NCI-H1105 treated with DMSO at 0.1 percent for 48 hours (cell line): ENCODE data around the gene AAMP.
"Not testable (repeated sequence)": the region's sequence is repeated elsewhere in the genome, so short reads cannot be mapped to it uniquely, and the experiment has no call there.

Source experiments
- DNase-seq: peaks from one replicate; lab custom pipeline; 2025; lab: John Stamatoyannopoulos, UW

AAMP gene

DNA sequence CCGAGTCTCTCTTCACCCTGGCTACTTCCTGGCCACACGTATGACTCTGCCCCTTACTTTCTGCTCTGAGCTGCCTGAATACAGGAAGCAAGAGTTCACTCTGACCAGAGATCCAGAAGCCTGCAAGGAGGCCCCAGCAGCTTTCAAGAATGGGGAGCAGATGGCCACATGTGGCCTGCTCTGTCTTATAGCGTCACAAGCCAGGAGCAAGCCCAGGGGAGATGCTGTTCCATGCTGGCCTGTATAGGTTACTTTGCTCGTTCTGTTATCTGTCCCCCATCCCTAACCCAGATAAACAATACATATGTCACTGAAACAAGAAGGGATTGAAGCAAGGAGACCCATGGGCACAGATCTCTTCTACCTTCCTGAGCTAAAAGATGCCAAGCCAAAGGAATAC is 4.6 kb upstream of the AAMP start:
- DNase-seq, result no peak

DNA sequence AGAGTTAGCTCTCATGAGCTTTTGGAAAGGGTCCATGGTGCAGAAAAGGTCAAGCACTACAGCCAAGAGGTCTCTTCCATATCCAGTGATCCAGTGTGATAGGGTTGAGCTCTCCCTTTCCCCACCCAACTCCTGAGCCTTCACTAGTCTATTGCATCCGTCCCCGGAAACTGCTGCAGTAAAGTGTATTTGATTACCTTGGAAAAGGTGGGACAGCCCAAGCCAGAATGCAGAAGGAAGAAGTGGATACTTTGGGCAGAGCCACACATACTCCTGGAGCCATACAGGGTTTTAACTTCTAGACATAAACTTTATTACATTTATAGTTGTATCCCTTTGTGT is 3.9 kb upstream of the AAMP start:
- DNase-seq, result no peak

DNA sequence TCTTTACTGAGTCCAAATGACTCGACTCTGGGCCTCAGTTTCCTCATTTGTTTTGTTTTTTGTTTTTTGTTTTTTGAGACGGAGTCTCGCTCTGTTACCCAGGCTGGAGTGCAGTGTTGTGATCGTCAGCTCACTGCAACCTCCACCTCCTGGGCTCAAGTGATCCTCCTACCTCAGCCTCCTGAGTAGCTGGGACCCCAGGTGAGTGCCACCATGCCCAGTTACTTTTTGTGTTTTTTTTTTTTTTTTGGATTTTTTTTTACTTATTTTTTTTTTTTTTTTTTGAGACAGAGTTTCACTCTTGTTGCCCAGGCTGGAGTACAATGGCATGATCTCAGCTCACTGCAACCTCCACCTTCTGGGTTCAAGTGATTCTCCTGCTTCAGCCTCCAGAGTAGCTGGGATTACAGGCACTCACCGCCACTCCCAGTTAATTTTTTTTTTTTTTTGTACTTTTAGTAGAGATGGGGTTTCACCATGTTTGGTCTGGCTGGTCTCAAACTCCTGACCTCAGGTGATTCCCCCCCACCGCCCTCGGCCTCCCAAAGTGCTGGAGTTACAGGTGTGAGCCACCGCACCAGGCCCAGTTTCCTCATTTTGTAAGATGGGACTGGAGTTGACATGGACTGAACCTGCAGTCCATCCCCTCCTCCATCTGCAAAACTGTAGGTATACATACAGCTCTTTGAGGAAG is 3.4 kb upstream of the AAMP start:
- DNase-seq, result not testable (repeated sequence)

DNA sequence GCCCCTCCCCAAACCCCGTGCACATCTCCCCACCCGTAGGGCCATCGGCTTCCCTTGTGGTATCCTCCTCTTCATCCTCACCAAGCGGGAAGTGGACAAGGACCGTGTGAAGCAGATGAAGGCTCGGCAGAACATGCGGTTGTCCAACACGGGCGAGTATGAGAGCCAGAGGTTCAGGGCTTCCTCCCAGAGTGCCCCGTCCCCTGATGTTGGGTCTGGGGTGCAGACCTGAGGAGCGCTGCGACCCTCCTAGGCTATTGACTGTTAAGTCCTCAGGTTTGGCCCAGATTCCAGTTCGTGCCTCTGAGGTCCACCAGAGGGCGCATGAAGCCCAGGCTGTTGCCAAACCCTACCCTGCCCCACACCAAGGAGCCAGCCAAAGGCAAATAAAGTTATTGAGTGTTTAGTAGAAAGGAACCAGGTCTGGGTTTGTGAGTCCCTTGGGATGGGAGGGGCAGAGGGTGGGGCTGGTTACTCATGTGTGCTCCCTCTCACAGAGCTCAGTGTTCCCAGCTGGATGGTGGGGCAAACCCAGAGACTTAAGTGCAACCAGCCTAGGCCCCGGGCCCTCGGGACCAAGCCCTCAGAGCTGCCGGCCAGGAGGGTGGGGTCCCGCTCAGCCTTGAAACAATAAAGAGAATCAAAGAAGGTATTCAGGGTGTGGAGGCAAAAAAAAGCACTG is 2.7 kb upstream of the AAMP start:
- DNase-seq, result peak; percentile 56

DNA sequence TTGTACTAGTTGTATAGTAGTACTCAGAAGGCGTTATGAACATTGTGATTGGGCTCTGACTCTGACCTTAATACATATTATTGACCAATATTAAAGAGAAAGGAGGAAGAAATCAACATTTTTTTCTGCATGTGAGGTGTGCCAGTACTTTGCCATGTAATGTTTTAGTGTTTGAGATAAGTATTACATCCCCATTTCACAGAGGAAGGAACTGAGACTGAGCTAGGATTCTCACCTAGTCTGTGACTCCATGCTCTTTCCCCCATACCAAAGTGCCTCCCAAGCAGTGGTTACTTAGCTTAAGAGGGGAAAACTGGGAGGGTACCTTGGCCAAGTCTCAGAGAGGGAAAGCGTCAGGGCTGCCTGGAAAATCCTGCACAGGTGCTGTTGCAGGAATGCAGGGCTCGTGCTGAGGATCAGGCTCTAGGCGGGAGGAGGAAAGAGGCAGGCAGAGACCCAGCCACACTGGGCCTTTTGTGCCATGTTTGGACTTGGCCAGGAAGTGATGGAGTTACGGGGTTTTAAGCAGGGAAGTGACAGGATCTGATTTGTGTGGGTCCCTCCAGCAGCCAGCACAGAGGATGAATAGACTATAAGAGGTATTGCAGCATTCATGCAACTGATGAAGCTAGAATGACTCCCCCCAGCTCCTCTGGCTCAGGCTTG is 2.1 kb upstream of the AAMP start:
- no peak for DNase-seq

DNA sequence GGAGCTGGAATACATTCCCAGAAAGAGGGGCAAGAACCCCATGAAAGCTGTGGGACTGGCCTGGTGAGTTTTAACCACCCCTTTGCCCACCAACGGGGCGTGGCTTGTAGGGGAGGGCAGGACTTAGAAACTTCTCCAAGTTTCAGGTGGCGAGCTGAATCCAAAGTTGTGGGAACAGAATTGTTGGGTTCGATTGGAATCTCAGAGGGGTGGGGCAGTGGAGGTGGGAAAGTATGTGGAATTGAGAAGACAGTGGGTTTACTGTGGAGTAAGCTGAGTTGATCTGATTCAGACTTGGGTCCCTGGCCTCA is 1.5 kb upstream of the AAMP start:
- no peak for DNase-seq

DNA sequence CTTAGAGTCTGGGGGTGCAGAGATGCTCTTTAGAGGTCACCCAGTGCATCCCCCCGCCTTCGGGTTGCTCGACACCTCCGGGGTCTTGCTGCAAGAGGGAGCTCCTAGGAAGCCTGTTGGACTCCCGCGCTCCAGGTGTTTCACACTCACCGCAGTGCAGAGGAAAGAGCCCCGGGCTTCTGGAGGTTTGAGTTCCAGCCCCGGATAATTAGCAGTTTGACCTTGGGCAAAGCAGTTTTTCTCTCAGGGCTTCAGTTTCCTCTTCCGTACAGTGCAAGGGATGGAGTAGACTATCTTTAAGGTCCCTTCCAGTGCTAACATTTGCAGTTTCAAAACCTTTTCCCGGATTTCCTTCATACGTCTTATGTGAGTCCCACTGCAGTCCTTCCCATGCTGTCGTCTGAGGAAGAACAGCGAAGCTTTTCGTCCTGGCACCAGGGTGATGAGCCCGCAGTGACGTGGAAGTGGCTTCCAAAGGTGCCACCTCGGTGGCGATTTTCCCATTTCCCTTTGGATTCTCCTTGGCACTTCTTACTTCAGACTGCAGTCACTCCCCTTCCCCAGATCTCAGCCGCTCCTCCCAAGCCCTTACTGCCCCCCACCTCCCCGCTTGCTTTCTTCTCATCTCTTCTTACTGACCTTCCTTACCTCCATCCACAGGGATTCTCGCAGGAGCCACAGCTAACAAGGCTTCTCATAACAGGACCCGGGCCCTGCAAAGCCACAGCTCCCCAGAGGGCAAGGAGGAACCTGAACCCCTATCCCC is 967 bp upstream of the AAMP start:
- DNase-seq, result no peak

DNA sequence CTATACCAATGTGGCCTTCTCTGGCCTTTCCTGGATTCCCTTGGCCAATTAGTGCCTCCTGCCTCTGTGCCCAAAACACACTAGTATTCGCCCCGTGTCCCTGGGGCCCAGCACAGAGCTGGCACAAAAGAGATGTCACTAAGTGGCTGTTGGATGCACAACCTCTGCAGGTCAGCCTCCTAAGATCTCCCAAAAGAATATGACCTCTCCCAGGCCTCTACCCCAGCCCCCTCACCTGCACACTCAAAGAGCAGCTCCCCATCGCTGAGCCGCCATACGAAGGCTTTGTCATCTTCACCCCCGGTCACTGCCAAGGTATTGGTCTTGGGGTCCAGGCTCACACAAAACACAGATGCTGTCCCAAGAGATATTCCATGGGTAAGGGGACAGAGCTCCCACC is 2.7 kb downstream of the AAMP start:
- no peak for DNase-seq

DNA sequence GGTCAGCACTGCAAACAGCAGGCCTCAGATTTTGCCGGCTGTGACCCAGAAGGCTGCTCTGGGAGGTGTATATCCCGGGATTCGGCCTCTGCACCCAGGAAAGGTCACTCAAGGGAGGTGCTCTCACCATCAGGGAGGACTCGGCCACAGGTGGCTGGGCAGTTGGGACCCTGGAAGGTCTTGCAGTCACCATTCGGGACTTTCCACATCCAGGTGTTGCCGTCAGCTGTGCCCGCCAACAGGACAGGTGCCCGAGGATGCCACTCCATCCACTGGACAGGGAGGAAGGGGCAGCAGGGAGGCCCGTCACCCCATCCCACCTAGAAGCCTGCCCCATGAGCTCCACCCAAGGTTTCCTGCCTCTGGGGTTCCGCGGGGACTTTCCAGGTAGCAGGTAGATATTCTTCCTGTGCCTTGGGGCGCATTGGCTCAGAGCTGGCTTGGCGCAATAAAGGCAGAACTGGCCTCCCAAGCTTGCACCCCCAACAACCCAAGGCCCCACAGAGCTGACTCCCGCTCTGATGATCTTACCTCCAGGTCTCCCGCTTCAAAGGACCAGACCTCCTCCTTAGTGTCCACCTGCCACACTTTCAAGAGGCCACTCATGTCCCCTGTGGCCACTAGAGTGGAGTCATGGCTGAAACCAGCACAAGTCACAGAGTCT is 3.5 kb downstream of the AAMP start:
- DNase-seq, result no peak

DNA sequence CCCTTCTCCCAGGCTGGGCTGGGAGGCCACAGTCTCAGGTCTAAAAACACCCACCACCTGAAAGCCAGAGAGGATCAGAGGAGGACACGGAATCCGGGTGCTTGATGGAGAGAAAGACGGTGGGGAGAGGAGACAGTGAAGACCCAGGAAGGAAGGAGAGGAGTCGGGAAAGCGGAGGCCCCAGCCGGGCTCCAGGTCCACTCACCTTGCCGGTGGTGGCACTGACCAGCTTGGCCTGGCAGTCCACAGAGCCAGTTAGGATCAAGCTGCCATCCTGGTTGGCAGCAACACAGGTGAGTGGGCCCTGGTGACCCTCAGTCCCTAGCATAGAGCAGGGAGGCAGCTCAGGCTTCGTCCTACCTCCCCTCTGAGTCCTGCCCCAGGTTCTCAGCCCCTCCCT is 4.3 kb downstream of the AAMP start:
- no peak for DNase-seq

DNA sequence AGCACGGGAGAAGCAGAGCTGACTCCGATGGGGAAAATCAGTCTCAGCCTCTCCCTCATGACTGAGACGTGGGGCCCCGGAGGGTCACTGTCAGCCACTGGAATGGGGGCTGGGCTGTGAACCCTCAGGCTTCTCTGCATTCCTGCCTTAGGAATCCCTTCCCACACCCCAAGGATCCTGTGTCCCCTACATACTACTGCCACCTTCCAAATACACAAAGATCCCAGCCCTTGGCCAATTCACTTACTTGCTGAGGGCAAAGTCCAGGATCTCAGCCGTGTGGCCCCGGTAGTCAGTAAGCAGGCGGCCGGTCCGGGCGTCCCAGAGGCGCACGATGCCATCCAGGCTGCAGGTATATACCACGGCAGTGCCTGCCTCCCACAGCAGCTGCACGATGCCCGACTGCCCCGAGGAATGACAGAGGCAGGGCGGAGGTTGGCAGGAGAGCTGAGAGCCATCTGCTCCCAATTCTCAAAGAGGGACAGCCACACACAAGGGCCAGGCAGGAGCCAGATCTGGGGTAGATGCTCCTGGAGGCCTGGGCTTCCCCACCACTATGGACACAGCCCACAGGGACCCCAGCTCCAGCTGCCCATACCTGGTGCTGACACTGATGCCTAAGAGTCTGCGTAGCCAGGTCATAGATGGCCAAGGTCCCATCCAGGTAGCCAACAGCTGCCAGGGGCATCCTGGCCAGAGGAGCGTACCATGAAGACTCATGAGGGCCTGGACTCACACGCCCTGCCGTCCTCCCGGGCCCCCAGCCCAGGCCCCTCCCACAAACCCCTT is 5.0 kb downstream of the AAMP start:
- no peak for DNase-seq

DNA sequence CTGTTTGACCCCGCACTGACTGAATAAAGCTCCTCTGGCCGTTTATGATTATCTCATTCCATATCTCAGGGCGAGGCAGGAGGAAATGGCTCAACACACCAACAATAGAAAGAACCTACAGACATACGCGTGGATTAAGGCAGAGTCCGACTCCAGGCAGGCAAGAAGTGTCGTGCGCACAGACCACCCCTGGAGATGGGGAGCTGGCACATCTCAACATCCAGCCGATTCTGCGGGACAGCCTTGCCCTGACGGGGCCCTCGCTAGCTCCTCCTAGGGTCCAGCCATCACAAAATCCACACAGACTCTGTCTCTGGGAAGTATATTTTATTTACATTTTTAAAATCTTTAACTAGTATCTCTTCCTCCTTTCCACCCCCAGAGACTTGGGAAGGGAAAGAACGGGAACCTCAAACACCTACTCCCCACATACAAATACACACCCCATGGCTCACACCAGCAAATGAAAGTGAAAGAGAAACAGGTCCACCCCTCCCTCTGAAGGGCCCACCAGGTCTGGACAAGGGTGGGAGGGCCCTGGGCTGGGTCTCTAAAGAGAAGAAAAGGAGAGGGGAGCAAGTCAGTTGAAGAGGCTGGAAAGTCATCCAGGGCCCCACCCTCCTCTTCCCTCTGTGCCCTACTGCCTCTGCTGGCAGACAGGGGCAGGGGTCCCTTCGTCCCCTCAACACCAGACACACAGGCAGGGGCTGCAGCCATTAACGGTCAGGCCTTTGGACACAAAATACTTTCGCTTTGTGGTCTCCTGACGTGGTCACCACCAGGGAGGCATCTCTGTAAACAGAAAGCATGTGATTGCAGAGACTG is 5.9 kb downstream of the AAMP start:
- no peak for DNase-seq

DNA sequence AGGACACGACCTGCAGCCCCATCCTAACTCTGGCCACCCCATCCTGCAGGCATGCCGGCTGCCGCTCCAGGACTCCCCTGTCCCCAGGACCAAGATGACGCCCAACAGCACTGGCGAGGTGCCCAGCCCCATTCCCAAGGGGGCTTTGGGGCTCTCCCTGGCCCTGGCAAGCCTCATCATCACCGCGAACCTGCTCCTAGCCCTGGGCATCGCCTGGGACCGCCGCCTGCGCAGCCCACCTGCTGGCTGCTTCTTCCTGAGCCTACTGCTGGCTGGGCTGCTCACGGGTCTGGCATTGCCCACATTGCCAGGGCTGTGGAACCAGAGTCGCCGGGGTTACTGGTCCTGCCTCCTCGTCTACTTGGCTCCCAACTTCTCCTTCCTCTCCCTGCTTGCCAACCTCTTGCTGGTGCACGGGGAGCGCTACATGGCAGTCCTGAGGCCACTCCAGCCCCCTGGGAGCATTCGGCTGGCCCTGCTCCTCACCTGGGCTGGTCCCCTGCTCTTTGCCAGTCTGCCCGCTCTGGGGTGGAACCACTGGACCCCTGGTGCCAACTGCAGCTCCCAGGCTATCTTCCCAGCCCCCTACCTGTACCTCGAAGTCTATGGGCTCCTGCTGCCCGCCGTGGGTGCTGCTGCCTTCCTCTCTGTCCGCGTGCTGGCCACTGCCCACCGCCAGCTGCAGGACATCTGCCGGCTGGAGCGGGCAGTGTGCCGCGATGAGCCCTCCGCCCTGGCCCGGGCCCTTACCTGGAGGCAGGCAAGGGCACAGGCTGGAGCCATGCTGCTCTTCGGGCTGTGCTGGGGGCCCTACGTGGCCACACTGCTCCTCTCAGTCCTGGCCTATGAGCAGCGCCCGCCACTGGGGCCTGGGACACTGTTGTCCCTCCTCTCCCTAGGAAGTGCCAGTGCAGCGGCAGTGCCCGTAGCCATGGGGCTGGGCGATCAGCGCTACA is 7.0 kb downstream of the AAMP start:
- no peak for DNase-seq

DNA sequence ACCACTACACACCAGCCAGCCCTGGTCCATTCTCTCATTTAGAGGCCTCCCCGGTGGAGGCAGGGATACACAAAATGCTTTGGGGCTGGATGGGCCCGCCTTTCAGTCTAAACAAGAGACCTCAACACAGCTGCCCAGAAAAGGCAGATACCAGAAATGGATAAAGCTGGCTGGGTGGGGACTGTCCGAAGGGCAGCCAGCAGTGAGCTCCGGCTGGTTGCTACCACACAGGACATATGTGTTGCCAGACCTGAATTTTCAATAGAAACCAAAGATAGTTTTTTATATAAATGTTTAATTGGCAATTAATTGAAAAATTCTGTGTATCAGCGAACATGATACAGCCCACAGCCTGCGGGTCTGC is 7.7 kb downstream of the AAMP start:
- DNase-seq, result no peak

DNA sequence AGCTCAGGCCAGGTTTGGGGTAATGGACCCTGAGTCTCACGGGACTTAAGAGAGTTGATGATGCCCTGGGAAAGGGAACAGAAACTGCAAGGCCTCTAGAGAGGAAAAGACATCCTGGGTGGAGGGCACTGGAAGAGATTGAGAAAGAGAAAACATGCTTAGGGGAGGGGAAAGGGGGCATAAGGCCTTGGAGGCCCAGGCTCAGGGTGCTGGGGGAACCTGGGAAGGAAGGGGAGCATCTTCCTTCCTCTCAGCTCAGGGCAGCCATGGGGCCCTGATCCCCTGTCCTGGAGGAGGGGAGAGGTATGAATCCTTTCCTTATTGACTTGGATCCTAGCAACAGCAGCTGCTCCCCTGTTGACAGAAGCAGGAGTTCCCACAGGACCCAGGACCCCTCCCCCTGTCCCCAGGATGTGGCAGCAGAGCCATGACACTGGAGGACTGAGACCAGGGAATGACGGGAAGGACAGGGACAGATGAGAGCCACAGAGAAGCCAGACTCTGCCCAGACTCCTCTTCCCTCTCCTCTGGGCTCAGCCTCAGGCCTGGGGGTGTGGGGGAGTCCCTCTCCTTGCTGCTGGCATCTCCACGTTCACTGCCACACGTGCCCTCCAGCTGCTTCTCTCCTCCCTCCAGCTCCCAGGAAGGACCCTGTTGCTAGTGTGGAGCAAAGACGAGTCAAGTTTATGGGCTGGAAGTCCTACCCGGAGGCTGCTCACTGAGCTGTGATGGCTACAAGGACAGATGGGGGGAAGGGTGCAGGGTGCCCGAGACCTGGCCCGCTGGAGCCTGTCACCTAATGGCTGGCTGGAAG is 8.3 kb downstream of the AAMP start:
- DNase-seq, result no peak

DNA sequence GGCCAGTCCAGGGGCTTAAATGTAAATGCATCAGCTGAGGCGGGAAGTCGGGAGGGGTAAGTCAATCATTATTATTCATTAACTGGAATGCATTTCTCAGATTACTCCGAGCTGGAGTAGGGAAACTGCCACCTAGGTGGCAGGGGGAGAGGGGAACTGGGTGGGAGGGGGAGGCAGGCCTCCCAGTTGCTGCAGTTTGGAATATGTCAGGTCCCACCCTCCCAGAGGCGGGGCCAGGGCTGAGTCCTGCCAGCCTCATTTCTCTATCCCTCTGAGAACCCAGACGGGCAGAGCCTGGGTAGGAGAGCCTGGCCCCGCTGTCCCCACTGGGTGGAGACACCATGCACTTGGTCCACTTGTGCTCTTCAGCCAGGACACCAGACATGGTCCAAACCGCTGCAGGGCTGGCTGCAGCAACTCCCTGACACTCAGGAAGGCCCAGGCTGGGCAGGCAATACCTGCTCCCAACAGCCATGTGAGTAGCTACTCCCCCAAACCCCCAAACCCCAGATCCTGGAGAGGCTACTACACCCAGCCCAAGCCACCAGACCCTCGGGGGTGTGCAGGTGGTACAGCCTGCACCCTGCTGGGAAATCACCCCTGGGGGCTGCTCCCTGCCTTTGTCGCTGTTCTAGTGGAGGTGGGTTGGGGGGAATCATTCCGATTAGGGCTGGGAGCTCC is 9.1 kb downstream of the AAMP start, which contains the start of gene GPBAR1:
Gene GPBAR1 (plus strand): TSS at position 274 of the 681 bp plus-strand sequence. CDS start 1,710 bp downstream, outside the sequence.
- no peak for DNase-seq

DNA sequence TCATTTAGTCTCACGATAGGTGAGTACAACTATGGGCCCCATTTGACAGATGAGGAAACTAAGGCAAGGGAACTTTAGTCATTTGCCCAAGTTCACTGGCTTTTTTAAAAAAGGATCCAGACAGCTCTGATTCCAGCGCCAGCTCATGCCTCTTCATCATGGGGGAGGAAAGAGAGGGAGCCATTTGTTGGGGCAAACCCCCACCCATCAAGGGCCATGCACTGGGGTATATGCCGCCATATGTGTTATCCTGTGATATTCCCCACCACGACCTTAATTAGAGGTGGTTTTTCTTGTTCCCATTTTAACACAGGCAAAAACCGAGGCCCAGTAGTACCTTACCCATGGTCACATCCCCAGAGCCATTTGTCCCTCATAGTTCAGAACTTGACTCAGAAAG is 9.8 kb downstream of the AAMP start:
- DNase-seq, result no peak
